ENCODE measurements around the gene ABCC5. TPM values are rescaled to one million over a fixed set of nuclear protein-coding genes. Genes with fewer than 3 reads are reported as not detected.

The ABCC5 gene
- total and polyA plus RNA-seq, 4 experiments from 2014 or later, result 9.1 to 42.6 (median 27.3) TPM

DNA sequence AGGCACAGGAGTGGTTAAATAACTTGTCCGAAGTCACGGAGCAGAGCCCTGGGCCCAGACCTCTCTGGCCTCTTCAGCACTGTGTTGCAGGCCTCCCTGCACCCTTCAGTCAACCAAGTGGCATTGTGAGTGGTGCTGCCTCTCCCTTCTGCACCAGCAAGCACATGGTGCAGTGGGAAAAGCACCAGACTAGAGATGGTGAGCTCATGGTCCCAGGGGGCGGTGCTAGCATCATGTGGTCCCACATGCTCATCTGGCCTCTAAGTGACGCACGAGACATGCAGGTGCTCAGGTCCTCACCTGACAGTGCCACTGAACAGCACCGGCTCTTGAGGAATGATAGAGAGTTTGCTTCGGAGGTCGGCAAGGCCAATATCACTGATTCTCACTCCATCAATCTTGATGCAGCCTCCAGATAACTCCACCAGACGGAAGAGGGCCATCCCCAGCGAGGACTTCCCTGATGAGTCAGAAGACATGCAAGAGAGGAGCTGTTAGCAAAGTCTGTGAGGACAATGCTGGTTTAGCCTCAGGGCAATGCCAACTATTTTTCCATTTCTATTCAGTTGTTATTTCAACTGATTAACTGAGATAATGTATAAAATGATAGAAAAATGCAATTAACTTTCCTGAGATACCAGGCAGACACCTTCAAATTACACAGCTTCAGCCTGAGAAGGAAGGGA is 79.9 kb downstream of the ABCC5 start:
- CTCF ChIA-PET (ENCODE audit: partially characterized antibody), result interaction anchor here (0.6 kb wide), 1 partner anchor 42 kb away, joined by 3 read pairs; no protein-coding TSS in a partner anchor
- H3K27ac Mint-ChIP-seq, result no peak overlapping the region
- POLR2A ChIA-PET (ENCODE audit: partially characterized antibody), result no interaction called here
- no peaks in the 10 kb centered on the region for H3K27me3 Mint-ChIP-seq
- Histone ChIP-seq H3K36me3 (ENCODE audit: insufficient read depth, low read length) (peaks cover 6% of the 10 kb centered on the region), H3K4me3 (ENCODE audit: low read length in 2 of 2) (no peak overlapping the region), H3K27me3 (ENCODE audit: insufficient read depth, low read length) (no peaks in the 10 kb centered on the region), H3K9me3 (ENCODE audit: control insufficient read depth in 1 of 2, low read length in 2 of 2) (no peaks in the 10 kb centered on the region), H3K4me1 (ENCODE audit: insufficient read depth, low read length) (no peaks in the 10 kb centered on the region), H3K27ac (ENCODE audit: low read depth, low read length) (no peak overlapping the region)
- intact Hi-C loops (cut with micrococcal nuclease), result no loop called here
- no peak for DNase-seq
- H3K36me3 Mint-ChIP-seq, result peaks cover 27 to 48% of the 10 kb centered on the region in 2 donors
- H3K4me1 Mint-ChIP-seq, result no peaks in the 10 kb centered on the region
- no peaks in the 10 kb centered on the region for H3K9me3 Mint-ChIP-seq
- H3K4me3 Mint-ChIP-seq, result no peak overlapping the region

DNA sequence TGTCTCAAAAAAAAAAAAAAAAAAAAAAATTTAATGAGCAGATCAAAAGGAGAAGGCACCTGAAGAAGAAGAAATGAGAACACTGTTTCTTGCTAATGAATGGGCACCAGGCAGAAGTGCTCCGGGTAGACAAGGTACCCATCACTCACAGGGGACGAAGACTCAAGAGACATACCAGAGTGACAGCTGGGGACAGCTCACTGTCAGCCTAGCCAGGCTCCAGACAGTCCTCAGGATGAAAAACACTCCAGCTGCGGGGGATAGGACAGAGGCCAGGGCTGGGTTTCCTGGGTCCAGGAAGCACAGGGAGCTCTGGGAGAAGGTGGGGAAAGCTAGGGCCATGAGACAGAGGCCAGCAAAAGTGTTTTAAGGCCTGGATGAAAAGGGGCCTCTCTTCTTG is 84.5 kb downstream of the ABCC5 start:
- H3K27ac ChIP-seq (ENCODE audit: low read depth, low read length), result no peak overlapping the region
- peaks cover 6% of the 10 kb centered on the region for H3K36me3 ChIP-seq (ENCODE audit: insufficient read depth, low read length)
- H3K27me3 ChIP-seq (ENCODE audit: insufficient read depth, low read length), result no peaks in the 10 kb centered on the region
- no peaks in the 10 kb centered on the region for H3K9me3 ChIP-seq (ENCODE audit: control insufficient read depth in 1 of 2, low read length in 2 of 2)
- no peak overlapping the region for H3K4me3 Mint-ChIP-seq
- H3K4me3 ChIP-seq (ENCODE audit: low read length in 2 of 2), result no peak overlapping the region
- no peak for DNase-seq
- H3K36me3 Mint-ChIP-seq, result peaks cover 29 to 38% of the 10 kb centered on the region in 2 donors
- ChIA-PET CTCF (ENCODE audit: partially characterized antibody) (no interaction called here), POLR2A (ENCODE audit: partially characterized antibody) (no interaction called here)
- peak overlapping the region in 2 of 7 donors; percentile 1 to 18 for H3K27ac Mint-ChIP-seq
- no peaks in the 10 kb centered on the region for H3K4me1 Mint-ChIP-seq
- no peaks in the 10 kb centered on the region for H3K9me3 Mint-ChIP-seq
- intact Hi-C loops (cut with micrococcal nuclease), result no loop called here
- no peaks in the 10 kb centered on the region for H3K4me1 ChIP-seq (ENCODE audit: insufficient read depth, low read length)
- no peaks in the 10 kb centered on the region for H3K27me3 Mint-ChIP-seq

GRCh38 chr3:183931881-183932280 is 85.8 kb downstream of the ABCC5 start:
- Mint-ChIP-seq H3K27me3 (no peaks in the 10 kb centered on the region), H3K36me3 (peaks cover 29 to 36% of the 10 kb centered on the region in 2 donors), H3K4me1 (no peaks in the 10 kb centered on the region), H3K4me3 (no peak overlapping the region), H3K27ac (peak overlapping the region in 1 of 7 donors; percentile 12), H3K9me3 (no peaks in the 10 kb centered on the region)
- Histone ChIP-seq H3K36me3 (ENCODE audit: insufficient read depth, low read length) (peaks cover 5% of the 10 kb centered on the region), H3K4me1 (ENCODE audit: insufficient read depth, low read length) (no peaks in the 10 kb centered on the region), H3K9me3 (ENCODE audit: control insufficient read depth in 1 of 2, low read length in 2 of 2) (no peaks in the 10 kb centered on the region), H3K4me3 (ENCODE audit: low read length in 2 of 2) (no peak overlapping the region), H3K27ac (ENCODE audit: low read depth, low read length) (no peak overlapping the region), H3K27me3 (ENCODE audit: insufficient read depth, low read length) (no peaks in the 10 kb centered on the region)
- POLR2A ChIA-PET (ENCODE audit: partially characterized antibody), result no interaction called here
- DNase-seq, result no peak
- intact Hi-C loops (cut with micrococcal nuclease), result no loop called here
- CTCF ChIA-PET (ENCODE audit: partially characterized antibody), result no interaction called here

- no peaks in the 10 kb centered on the region for H3K4me1 Mint-ChIP-seq
- Histone ChIP-seq H3K4me3 (ENCODE audit: low read length in 2 of 2) (no peak overlapping the region), H3K27ac (ENCODE audit: low read depth, low read length) (no peak overlapping the region), H3K27me3 (ENCODE audit: insufficient read depth, low read length) (no peaks in the 10 kb centered on the region), H3K9me3 (ENCODE audit: control insufficient read depth in 1 of 2, low read length in 2 of 2) (no peaks in the 10 kb centered on the region), H3K4me1 (ENCODE audit: insufficient read depth, low read length) (no peaks in the 10 kb centered on the region), H3K36me3 (ENCODE audit: insufficient read depth, low read length) (peaks cover 8% of the 10 kb centered on the region)
- DNase-seq, result no peak
- H3K36me3 Mint-ChIP-seq, result peaks cover 22 to 33% of the 10 kb centered on the region in 2 donors
- intact Hi-C loops (cut with micrococcal nuclease), result no loop called here
- ChIA-PET POLR2A (ENCODE audit: partially characterized antibody) (no interaction called here), CTCF (ENCODE audit: partially characterized antibody) (no interaction called here)
- H3K4me3 Mint-ChIP-seq, result no peak overlapping the region
- H3K27ac Mint-ChIP-seq, result no peak overlapping the region
- H3K9me3 Mint-ChIP-seq, result no peaks in the 10 kb centered on the region
- H3K27me3 Mint-ChIP-seq, result no peaks in the 10 kb centered on the region
These were observed 87.6 kb downstream of the ABCC5 start for GRCh38 chr3:183930086-183930485.

DNA sequence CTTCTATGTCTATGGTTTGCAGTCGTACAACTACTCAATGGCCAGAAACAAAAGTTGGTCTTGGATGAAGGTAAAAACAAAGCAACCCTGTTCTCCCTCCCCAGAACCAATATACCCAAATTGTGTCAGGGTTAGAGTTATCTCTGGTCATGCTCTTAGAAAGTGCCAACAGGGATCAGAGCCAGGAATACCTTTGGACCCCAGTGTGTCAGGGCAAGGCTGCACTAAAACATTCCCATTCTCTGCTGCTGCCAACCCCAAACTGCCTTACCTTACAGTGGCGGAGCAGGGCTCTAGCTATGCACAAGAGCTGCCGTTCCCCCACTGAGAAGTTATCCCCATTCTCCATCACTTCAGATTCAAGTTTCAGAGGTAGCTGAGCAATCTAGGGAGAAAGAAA is 90.6 kb downstream of the ABCC5 start:
- DNase-seq, result no peak
- H3K36me3 Mint-ChIP-seq, result peaks cover 39 to 40% of the 10 kb centered on the region in 2 donors
- H3K27ac Mint-ChIP-seq, result no peak overlapping the region
- H3K27me3 ChIP-seq (ENCODE audit: insufficient read depth, low read length), result no peaks in the 10 kb centered on the region
- no peak overlapping the region for H3K4me3 Mint-ChIP-seq
- H3K36me3 ChIP-seq (ENCODE audit: insufficient read depth, low read length), result peaks cover 20% of the 10 kb centered on the region
- no peaks in the 10 kb centered on the region for H3K9me3 Mint-ChIP-seq
- H3K27ac ChIP-seq (ENCODE audit: low read depth, low read length), result no peak overlapping the region
- H3K4me3 ChIP-seq (ENCODE audit: low read length in 2 of 2), result no peak overlapping the region
- intact Hi-C loops (cut with micrococcal nuclease), result no loop called here
- H3K27me3 Mint-ChIP-seq, result no peaks in the 10 kb centered on the region
- H3K9me3 ChIP-seq (ENCODE audit: control insufficient read depth in 1 of 2, low read length in 2 of 2), result no peaks in the 10 kb centered on the region
- ChIA-PET CTCF (ENCODE audit: partially characterized antibody) (no interaction called here), POLR2A (ENCODE audit: partially characterized antibody) (no interaction called here)
- no peaks in the 10 kb centered on the region for H3K4me1 Mint-ChIP-seq
- H3K4me1 ChIP-seq (ENCODE audit: insufficient read depth, low read length), result no peaks in the 10 kb centered on the region

- no peak overlapping the region for H3K4me3 Mint-ChIP-seq
- intact Hi-C loops (cut with micrococcal nuclease), result no loop called here
- no peaks in the 10 kb centered on the region for H3K9me3 Mint-ChIP-seq
- ChIA-PET POLR2A (ENCODE audit: partially characterized antibody) (no interaction called here), CTCF (ENCODE audit: partially characterized antibody) (no interaction called here)
- DNase-seq, result no peak
- Histone ChIP-seq H3K4me3 (ENCODE audit: low read length in 2 of 2) (no peak overlapping the region), H3K4me1 (ENCODE audit: insufficient read depth, low read length) (no peaks in the 10 kb centered on the region), H3K36me3 (ENCODE audit: insufficient read depth, low read length) (peaks cover 20% of the 10 kb centered on the region), H3K27me3 (ENCODE audit: insufficient read depth, low read length) (no peaks in the 10 kb centered on the region), H3K27ac (ENCODE audit: low read depth, low read length) (no peak overlapping the region), H3K9me3 (ENCODE audit: control insufficient read depth in 1 of 2, low read length in 2 of 2) (no peaks in the 10 kb centered on the region)
- no peaks in the 10 kb centered on the region for H3K4me1 Mint-ChIP-seq
- no peaks in the 10 kb centered on the region for H3K27me3 Mint-ChIP-seq
- H3K27ac Mint-ChIP-seq, result no peak overlapping the region
- peaks cover 46 to 48% of the 10 kb centered on the region in 2 donors for H3K36me3 Mint-ChIP-seq
These were observed 92.7 kb downstream of the ABCC5 start for GRCh38 chr3:183924956-183925355.

GRCh38 chr3:183924543-183924942 is 93.1 kb downstream of the ABCC5 start:
- Histone ChIP-seq H3K27me3 (ENCODE audit: insufficient read depth, low read length) (no peaks in the 10 kb centered on the region), H3K4me3 (ENCODE audit: low read length in 2 of 2) (no peak overlapping the region), H3K9me3 (ENCODE audit: control insufficient read depth in 1 of 2, low read length in 2 of 2) (no peaks in the 10 kb centered on the region), H3K4me1 (ENCODE audit: insufficient read depth, low read length) (no peaks in the 10 kb centered on the region), H3K27ac (ENCODE audit: low read depth, low read length) (no peak overlapping the region), H3K36me3 (ENCODE audit: insufficient read depth, low read length) (peaks cover 20% of the 10 kb centered on the region)
- Mint-ChIP-seq H3K27ac (no peak overlapping the region), H3K36me3 (peaks cover 46 to 48% of the 10 kb centered on the region in 2 donors), H3K27me3 (no peaks in the 10 kb centered on the region), H3K9me3 (no peaks in the 10 kb centered on the region), H3K4me3 (no peak overlapping the region), H3K4me1 (no peaks in the 10 kb centered on the region)
- ChIA-PET POLR2A (ENCODE audit: partially characterized antibody) (no interaction called here), CTCF (ENCODE audit: partially characterized antibody) (no interaction called here)
- no peak for DNase-seq
- intact Hi-C loops (cut with micrococcal nuclease), result no loop called here

- POLR2A ChIA-PET (ENCODE audit: partially characterized antibody), result no interaction called here
- H3K4me1 Mint-ChIP-seq, result no peaks in the 10 kb centered on the region
- Histone ChIP-seq H3K4me1 (ENCODE audit: insufficient read depth, low read length) (no peaks in the 10 kb centered on the region), H3K27me3 (ENCODE audit: insufficient read depth, low read length) (no peaks in the 10 kb centered on the region), H3K9me3 (ENCODE audit: control insufficient read depth in 1 of 2, low read length in 2 of 2) (no peaks in the 10 kb centered on the region), H3K36me3 (ENCODE audit: insufficient read depth, low read length) (peaks cover 16% of the 10 kb centered on the region), H3K27ac (ENCODE audit: low read depth, low read length) (no peak overlapping the region), H3K4me3 (ENCODE audit: low read length in 2 of 2) (no peak overlapping the region)
- no peaks in the 10 kb centered on the region for H3K27me3 Mint-ChIP-seq
- CTCF ChIA-PET (ENCODE audit: partially characterized antibody), result no interaction called here
- peaks cover 41 to 43% of the 10 kb centered on the region in 2 donors for H3K36me3 Mint-ChIP-seq
- no peak overlapping the region for H3K4me3 Mint-ChIP-seq
- intact Hi-C loops (cut with micrococcal nuclease), result no loop called here
- DNase-seq, result no peak
- H3K9me3 Mint-ChIP-seq, result no peaks in the 10 kb centered on the region
- H3K27ac Mint-ChIP-seq, result no peak overlapping the region
These were observed 95.3 kb downstream of the ABCC5 start for GRCh38 chr3:183922421-183922820.

Measured in CD4-positive, alpha-beta memory T cell (primary cell).